Tibial nerve (tissue), 4 donors: ENCODE measurements around the gene KRTAP22-1.

Source experiments
- CTCF ChIP-seq, 5 experiments: fragments of 200-600 bp in 3 of 5; fragments of 450-650 bp in 2 of 5; sonication (generic) in 3 of 5; IDR thresholded peaks; one replicate each; pipeline ENCODE4 v1.5.1; 2016 to 2019; ENCODE audit warnings: antibody characterized with exemption in 5 of 5, mild to moderate bottlenecking in 3 of 5, moderate library complexity in 2 of 5
- EP300 ChIP-seq, 2 donors: sonication (generic); formaldehyde crosslinking; IDR thresholded peaks; one replicate each; pipeline ENCODE4 v1.6.1; 2017; ENCODE audit warnings: antibody characterized with exemption in 2 of 2, mild to moderate bottlenecking in 1 of 2
- POLR2A ChIP-seq, 2 donors: fragments of 450-650 bp; IDR thresholded peaks; one replicate each; pipeline ENCODE4 v1.6.1; 2017; ENCODE audit warnings: antibody characterized with exemption in 2 of 2, mild to moderate bottlenecking in 2 of 2, moderate library complexity in 2 of 2

GRCh38 chr21:30620522-30620921 lies 19.6 kb downstream of the KRTAP22-1 start, which contains the start of gene KRTAP20-4:
- no peak for TF ChIP-seq CTCF (IDR thresholded peaks at IDR 0.05)
- no peak for TF ChIP-seq POLR2A (IDR thresholded peaks at IDR 0.05)
- TF ChIP-seq EP300 (IDR thresholded peaks at IDR 0.05) = no peak
